ENCODE data around the gene L3MBTL4. TPM values are rescaled to one million over a fixed set of nuclear protein-coding genes. Genes with fewer than 3 reads are reported as not detected.

L3MBTL4 gene
- total and polyA plus RNA-seq, 5 donors = 4.9 to 36.9 (median 31.4) TPM

GRCh38 chr18:6211174-6211504 lies 203.6 kb downstream of the L3MBTL4 start:
- Histone ChIP-seq H3K27me3 (ENCODE audit: control insufficient read depth, insufficient read depth) (no peaks in the 10 kb centered on the region), H3K9me3 (ENCODE audit: control insufficient read depth, low read length) (no peaks in the 10 kb centered on the region), H3K27ac (ENCODE audit: low read length) (no peak overlapping the region), H3K4me1 (ENCODE audit: control insufficient read depth, insufficient read depth, low read length) (no peaks in the 10 kb centered on the region), H3K4me3 (ENCODE audit: low read length) (no peak overlapping the region)
- no peak for DNase-seq
- WGBS = 93% methylated on average over 1 of the region's 1 CpG
- ATAC-seq = no peak
- intact Hi-C loops (cut with DNase I) = loop anchor here in 1 of 4 donors (10.0 kb wide), 1 partner anchor 336 kb away; no protein-coding TSS in a partner anchor

DNA sequence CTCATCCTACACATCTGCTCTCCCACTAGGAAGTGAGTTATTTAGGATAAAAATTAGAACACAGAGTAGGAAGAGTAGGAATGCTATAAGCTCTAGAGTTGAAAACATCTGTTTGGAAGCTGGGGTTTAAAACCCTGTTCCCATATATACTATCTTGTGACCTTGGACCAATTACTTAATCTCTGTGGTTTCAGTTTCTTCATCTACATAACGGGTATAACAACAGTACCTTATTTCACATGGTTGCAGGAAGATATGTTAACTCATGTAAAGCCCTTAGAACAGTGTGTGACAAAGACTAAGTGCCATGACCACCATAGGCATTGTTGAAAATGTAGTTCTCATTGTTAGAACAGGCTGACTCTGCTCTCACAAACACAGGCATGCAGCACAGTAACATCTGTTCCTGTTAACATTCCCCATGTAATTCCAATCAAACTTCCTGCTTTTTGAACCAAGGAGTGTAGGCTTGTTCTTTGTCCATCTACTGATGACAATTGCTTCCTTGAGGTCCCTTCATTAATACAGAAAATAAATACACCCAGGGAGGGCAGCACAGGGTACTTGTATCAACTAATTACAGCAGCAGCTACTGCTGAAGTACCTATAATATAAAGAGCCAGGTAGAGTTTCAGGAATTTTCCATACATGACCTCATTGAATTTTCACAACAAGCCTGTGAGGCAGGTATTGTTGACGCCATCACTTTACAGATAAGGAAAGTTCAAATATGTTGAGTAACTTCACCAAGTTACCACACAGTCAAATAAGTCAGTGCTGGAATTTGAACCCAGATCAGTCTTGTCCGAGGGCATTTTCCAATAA lies 204.2 kb downstream of the L3MBTL4 start:
- Histone ChIP-seq H3K27ac (ENCODE audit: low read length) (no peak overlapping the region), H3K27me3 (ENCODE audit: control insufficient read depth, insufficient read depth) (no peaks in the 10 kb centered on the region), H3K4me1 (ENCODE audit: control insufficient read depth, insufficient read depth, low read length) (no peaks in the 10 kb centered on the region), H3K9me3 (ENCODE audit: control insufficient read depth, low read length) (no peaks in the 10 kb centered on the region), H3K4me3 (ENCODE audit: low read length) (no peak overlapping the region)
- ATAC-seq (no peak), DNase-seq (no peak)
- 79% methylated on average over 3 of the region's 3 CpGs for WGBS
- intact Hi-C loops (cut with DNase I) = loop anchor here in 1 of 4 donors (10.0 kb wide), 1 partner anchor 336 kb away; no protein-coding TSS in a partner anchor

DNA sequence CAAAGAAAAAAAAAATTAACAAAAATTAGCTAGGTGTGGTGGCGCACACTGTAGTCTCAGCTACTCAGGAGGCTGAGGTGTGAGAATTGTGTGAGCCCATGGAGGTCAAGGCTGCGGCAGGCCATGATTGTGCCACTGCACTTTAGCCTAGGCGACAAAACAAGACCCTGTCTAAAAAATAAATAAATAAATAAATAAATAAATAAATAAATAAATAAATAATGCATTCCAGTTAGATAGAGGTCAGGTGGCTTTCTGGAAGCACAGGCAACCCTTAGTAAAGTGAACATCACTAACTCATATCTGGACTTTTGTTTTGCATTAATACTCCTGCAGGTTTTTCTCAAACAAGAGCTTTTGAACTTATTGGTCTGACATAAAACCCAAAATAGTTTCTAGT lies 206.8 kb downstream of the L3MBTL4 start:
- 98% methylated on average over 3 of the region's 3 CpGs for WGBS
- no peak overlapping the region for H3K27ac ChIP-seq (ENCODE audit: low read length)
- DNase-seq = no peak
- intact Hi-C loops (cut with DNase I) = no loop called here
- H3K9me3 ChIP-seq (ENCODE audit: control insufficient read depth, low read length) = no peaks in the 10 kb centered on the region
- ATAC-seq = no peak
- H3K4me1 ChIP-seq (ENCODE audit: control insufficient read depth, insufficient read depth, low read length) = no peaks in the 10 kb centered on the region
- no peaks in the 10 kb centered on the region for H3K27me3 ChIP-seq (ENCODE audit: control insufficient read depth, insufficient read depth)
- H3K4me3 ChIP-seq (ENCODE audit: low read length) = no peak overlapping the region

GRCh38 chr18:6207116-6207515 lies 207.6 kb downstream of the L3MBTL4 start:
- H3K9me3 ChIP-seq (ENCODE audit: control insufficient read depth, low read length) = no peaks in the 10 kb centered on the region
- ATAC-seq (no peak), DNase-seq (no peak)
- intact Hi-C loops (cut with DNase I) = no loop called here
- no peak overlapping the region for H3K4me3 ChIP-seq (ENCODE audit: low read length)
- H3K27ac ChIP-seq (ENCODE audit: low read length) = no peak overlapping the region
- WGBS = 90% methylated on average over 2 of the region's 2 CpGs
- no peaks in the 10 kb centered on the region for H3K4me1 ChIP-seq (ENCODE audit: control insufficient read depth, insufficient read depth, low read length)
- H3K27me3 ChIP-seq (ENCODE audit: control insufficient read depth, insufficient read depth) = no peaks in the 10 kb centered on the region

GRCh38 chr18:6205706-6206105 lies 209.0 kb downstream of the L3MBTL4 start:
- no peak overlapping the region for H3K27ac ChIP-seq (ENCODE audit: low read length)
- ATAC-seq = no peak
- no peaks in the 10 kb centered on the region for H3K27me3 ChIP-seq (ENCODE audit: control insufficient read depth, insufficient read depth)
- no peaks in the 10 kb centered on the region for H3K4me1 ChIP-seq (ENCODE audit: control insufficient read depth, insufficient read depth, low read length)
- DNase-seq = no peak
- WGBS = 38% methylated on average over 2 of the region's 2 CpGs
- H3K4me3 ChIP-seq (ENCODE audit: low read length) = no peak overlapping the region
- no peaks in the 10 kb centered on the region for H3K9me3 ChIP-seq (ENCODE audit: control insufficient read depth, low read length)
- intact Hi-C loops (cut with DNase I) = no loop called here

GRCh38 chr18:6204476-6204875 lies 210.2 kb downstream of the L3MBTL4 start:
- no peak for DNase-seq
- no peak for ATAC-seq
- intact Hi-C loops (cut with DNase I) = no loop called here
- no peaks in the 10 kb centered on the region for H3K4me1 ChIP-seq (ENCODE audit: control insufficient read depth, insufficient read depth, low read length)
- no peak overlapping the region for H3K27ac ChIP-seq (ENCODE audit: low read length)
- no peak overlapping the region for H3K4me3 ChIP-seq (ENCODE audit: low read length)
- H3K9me3 ChIP-seq (ENCODE audit: control insufficient read depth, low read length) = no peaks in the 10 kb centered on the region
- H3K27me3 ChIP-seq (ENCODE audit: control insufficient read depth, insufficient read depth) = no peaks in the 10 kb centered on the region

- Histone ChIP-seq H3K4me1 (ENCODE audit: control insufficient read depth, insufficient read depth, low read length) (peaks cover 5% of the 10 kb centered on the region), H3K9me3 (ENCODE audit: control insufficient read depth, low read length) (no peaks in the 10 kb centered on the region), H3K27ac (ENCODE audit: low read length) (no peak overlapping the region), H3K4me3 (ENCODE audit: low read length) (no peak overlapping the region), H3K27me3 (ENCODE audit: control insufficient read depth, insufficient read depth) (no peaks in the 10 kb centered on the region)
- intact Hi-C loops (cut with DNase I) = no loop called here
- WGBS = 64% methylated on average over 3 of the region's 3 CpGs
- peak in 1 of 3 donors; percentile 40 for DNase-seq
- peak in 1 of 2 donors; percentile 47 for ATAC-seq
Observed at GRCh38 chr18:6203791-6204190, 210.9 kb downstream of the L3MBTL4 start.

DNA sequence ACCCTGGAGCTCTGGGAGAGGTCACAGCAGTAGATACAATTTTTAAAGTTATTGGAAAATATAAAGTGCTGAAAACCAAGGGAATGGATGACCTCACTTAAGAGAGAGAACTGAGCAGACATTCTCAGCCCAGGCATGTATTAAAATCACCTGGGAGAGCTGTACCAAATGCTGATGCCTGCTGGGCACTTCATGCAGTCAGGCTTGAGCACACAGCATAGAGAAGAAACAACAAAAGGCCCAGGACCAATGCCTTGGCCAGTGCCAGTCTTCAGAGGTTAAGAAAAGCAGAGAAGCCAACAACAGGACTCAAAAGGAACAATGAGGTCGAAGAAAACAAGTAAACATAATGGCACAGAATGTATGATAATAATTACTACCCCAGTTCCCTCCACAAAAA lies 211.8 kb downstream of the L3MBTL4 start:
- 71% methylated on average over 1 of the region's 1 CpG for WGBS
- H3K27ac ChIP-seq (ENCODE audit: low read length) = no peak overlapping the region
- H3K9me3 ChIP-seq (ENCODE audit: control insufficient read depth, low read length) = no peaks in the 10 kb centered on the region
- H3K4me3 ChIP-seq (ENCODE audit: low read length) = no peak overlapping the region
- ATAC-seq = no peak
- H3K4me1 ChIP-seq (ENCODE audit: control insufficient read depth, insufficient read depth, low read length) = peaks cover 5% of the 10 kb centered on the region
- DNase-seq = no peak
- H3K27me3 ChIP-seq (ENCODE audit: control insufficient read depth, insufficient read depth) = no peaks in the 10 kb centered on the region
- intact Hi-C loops (cut with DNase I) = no loop called here

DNA sequence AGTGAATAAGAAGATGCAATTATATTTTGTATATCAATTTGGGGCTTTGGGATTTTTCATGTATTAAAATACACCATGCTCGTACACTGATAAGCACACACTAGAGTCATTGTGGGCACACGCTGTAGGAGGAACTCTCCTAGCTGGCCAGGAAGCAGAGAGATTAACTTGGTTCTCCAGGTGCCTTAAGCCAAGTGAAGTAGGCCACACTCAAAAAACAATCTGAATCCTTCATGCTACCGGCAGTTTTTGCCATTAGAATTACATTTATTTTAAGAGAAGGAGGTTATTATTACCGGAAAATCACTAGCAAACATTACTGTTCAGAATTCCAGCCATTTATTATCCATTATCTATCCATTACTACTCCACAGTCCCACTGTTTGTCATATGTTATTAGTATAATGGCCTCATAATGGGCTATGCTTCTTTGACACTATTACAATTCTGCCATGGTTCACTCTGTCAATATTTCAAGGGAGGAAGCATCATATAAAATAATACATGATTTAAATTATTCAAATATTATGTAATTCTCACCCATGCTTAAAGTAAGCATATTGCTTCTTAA lies 214.4 kb downstream of the L3MBTL4 start:
- DNase-seq = no peak
- WGBS = 74% methylated on average over 4 of the region's 4 CpGs
- H3K4me3 ChIP-seq (ENCODE audit: low read length) = no peak overlapping the region
- intact Hi-C loops (cut with DNase I) = no loop called here
- H3K4me1 ChIP-seq (ENCODE audit: control insufficient read depth, insufficient read depth, low read length) = peaks cover 7% of the 10 kb centered on the region
- no peak overlapping the region for H3K27ac ChIP-seq (ENCODE audit: low read length)
- no peak for ATAC-seq
- H3K27me3 ChIP-seq (ENCODE audit: control insufficient read depth, insufficient read depth) = no peaks in the 10 kb centered on the region
- H3K9me3 ChIP-seq (ENCODE audit: control insufficient read depth, low read length) = no peaks in the 10 kb centered on the region

DNA sequence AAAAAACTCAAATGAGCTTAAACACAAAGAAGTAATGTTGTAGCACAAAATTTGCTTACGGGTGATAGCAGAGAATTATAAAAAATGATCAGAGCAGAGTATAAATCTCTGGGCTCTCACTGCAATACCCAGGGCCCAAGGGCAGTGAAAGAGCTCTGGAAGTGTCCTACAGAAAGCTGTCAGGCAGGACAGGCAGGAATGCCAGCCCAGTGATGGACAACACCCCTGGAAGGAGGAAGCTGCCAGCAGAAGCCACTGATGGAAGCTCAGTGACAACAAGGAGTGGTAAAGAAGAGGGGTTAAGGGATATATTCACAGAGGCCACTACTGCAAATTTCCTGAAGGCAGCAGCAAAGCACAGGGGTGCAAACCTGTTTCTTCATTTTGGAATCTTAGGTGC lies 214.9 kb downstream of the L3MBTL4 start:
- intact Hi-C loops (cut with DNase I) = no loop called here
- H3K27ac ChIP-seq (ENCODE audit: low read length) = peak overlapping the region; percentile 43
- WGBS = 91% methylated on average over 1 of the region's 1 CpG
- DNase-seq = no peak
- H3K4me1 ChIP-seq (ENCODE audit: control insufficient read depth, insufficient read depth, low read length) = peaks cover 7% of the 10 kb centered on the region
- H3K4me3 ChIP-seq (ENCODE audit: low read length) = no peak overlapping the region
- no peaks in the 10 kb centered on the region for H3K9me3 ChIP-seq (ENCODE audit: control insufficient read depth, low read length)
- no peaks in the 10 kb centered on the region for H3K27me3 ChIP-seq (ENCODE audit: control insufficient read depth, insufficient read depth)
- ATAC-seq = peak; percentile 63 to 67

GRCh38 chr18:6198585-6198984 lies 216.1 kb downstream of the L3MBTL4 start:
- intact Hi-C loops (cut with DNase I) = no loop called here
- WGBS = 66% methylated on average over 1 of the region's 1 CpG
- Histone ChIP-seq H3K4me3 (ENCODE audit: low read length) (no peak overlapping the region), H3K9me3 (ENCODE audit: control insufficient read depth, low read length) (no peaks in the 10 kb centered on the region), H3K27me3 (ENCODE audit: control insufficient read depth, insufficient read depth) (no peaks in the 10 kb centered on the region), H3K4me1 (ENCODE audit: control insufficient read depth, insufficient read depth, low read length) (peaks cover 7% of the 10 kb centered on the region), H3K27ac (ENCODE audit: low read length) (no peak overlapping the region)
- ATAC-seq = peak; percentile 35 to 61
- no peak for DNase-seq
